GM19324 (cell line): ENCODE results near the gene PTGFRN.
"Not testable (repeated sequence)": the region's sequence is repeated elsewhere in the genome, so short reads cannot be mapped to it uniquely, and the experiment has no call there.

Source experiments
- ATAC-seq: cut with Tn5 transposase; IDR thresholded peaks from one replicate; pipeline ENCODE4 v1.9.1; 2021; ENCODE audit warnings: mild to moderate bottlenecking, moderate library complexity; ENCODE audit not compliant: unreplicated experiment, low FRiP score

The PTGFRN gene

DNA sequence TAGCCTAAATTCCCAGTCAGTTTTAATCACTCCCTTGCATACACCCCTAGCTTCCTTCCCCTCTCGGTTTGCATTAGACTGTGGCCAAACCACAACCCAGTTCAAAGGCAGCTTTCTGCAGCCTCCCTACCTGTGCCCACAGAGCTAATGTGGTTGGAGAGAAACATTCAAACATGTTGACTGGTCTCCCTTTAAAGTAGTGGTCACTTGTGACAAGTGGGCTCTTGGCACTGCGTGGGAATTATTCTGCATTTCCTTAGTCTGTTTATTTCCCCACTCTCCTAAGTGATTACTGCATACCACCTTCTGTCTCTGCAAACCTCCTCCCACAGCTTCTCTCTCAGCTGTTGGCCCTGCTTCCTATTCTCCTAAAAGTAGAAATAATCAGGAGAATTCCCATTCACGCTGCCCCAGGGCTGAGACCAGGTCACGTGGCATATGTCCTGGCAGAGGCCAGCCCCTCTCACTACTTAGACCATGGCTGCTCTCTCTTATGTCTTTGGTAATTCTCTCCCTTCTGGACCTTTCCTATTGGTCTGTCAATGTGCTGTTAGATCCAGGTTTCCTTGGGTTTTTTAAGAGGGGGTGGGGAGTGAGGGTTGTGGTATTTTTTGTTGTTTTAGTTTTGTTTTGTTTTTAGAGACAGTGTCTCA, 53.4 kb downstream of the PTGFRN start:
- no peak for ATAC-seq

DNA sequence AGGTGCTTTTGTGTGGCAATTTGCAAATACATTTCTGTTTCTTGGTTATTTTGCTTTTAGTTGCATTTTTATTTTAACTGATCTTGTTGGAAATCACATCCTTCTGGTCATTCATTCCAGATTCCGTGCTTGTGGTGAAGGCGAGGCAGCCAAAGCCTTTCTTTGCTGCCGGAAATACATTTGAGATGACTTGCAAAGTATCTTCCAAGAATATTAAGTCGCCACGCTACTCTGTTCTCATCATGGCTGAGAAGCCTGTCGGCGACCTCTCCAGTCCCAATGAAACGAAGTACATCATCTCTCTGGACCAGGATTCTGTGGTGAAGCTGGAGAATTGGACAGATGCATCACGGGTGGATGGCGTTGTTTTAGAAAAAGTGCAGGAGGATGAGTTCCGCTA, 57.1 kb downstream of the PTGFRN start:
- ATAC-seq: no peak

- no peak for ATAC-seq
Measured at GRCh38 chr1:116968724-116969123, 59.0 kb downstream of the PTGFRN start.

GRCh38 chr1:116971258-116971860, 61.6 kb downstream of the PTGFRN start:
- no peak for ATAC-seq

DNA sequence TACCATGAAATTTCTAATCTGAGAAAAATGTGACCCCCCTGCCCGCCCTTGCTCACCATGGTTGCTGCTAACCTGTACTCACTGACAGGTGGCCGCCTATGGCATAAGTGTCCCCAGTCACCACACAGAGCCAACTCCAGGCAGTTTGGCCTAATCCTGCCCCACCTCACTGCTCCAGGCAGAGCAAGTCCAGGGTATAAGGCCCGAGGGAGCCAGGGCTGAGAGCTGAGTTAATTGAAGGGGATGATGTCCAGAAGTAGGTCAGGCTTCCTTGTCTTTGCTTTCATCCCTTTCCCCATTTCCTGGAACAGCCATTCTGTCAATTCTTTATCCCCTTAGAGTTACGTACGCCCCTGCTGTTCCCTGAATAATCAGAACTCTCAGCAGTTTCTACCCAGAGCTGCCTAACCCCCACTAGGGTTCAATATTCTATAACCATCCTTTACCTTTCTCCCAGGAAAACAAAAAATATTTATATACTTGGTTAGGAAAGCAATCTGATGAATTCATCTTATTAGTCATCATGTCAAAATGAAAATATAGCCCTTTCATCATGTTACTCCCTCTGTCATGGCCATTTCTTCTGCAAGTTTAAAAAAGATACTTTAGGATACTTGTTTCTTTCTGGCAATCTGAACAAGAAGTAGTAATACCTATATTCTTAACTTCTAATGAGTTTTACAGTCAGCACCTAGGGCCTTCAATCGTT, 62.4 kb downstream of the PTGFRN start:
- ATAC-seq: no peak

GRCh38 chr1:116972674-116973030, 62.9 kb downstream of the PTGFRN start:
- ATAC-seq: no peak

DNA sequence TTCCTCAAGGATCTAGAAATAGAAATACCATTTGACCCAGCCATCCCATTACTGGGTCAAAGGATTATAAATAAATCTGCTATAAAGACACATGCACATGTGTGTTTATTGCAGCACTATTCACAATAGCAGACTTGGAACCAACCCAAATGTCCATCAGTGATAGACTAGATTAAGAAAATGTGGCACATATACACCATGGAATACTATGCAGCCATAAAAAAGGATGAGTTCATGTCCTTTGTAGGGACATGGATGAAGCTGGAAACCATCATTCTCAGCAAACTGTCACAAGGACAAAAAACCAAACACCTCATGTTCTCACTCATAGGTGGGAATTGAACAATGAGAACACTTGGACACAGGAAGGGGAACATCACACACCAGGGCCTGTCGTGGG, 70.6 kb downstream of the PTGFRN start:
- not testable (repeated sequence) for ATAC-seq

- ATAC-seq: no peak
Measured at GRCh38 chr1:116981521-116982037, 71.9 kb downstream of the PTGFRN start.

DNA sequence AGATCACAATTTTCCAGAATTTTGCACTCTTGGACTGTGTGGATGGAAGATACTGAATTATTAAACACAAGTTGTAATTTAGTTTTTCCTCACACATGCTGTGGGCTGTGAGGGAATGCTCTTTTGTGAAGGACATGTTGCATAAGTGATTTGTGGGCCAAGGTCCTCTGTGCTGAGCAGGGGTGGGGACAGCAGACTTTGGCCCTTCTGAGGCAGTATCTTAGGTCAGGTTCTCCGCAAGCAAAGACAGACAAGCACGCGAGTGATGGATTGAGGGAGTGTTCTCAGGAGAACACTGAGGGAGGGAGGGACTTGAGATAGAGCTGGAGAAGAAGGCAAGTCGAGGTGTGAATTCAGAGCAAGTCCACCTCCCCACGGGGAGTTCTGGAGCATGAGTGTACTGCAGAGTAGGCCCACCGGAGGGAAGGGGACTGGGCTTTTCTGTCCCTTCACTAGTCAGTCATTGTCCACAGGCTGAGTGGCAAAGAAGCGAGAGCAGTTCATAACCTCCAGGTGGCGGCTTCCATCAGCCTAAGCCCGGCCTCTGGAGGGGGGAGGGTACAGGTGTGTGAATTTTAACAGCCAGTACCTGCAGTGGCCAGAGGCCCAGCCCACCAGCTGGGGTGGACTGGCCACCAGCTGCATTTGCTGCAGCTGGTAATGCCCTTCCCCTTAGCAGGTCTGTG, 72.7 kb downstream of the PTGFRN start:
- ATAC-seq: no peak

DNA sequence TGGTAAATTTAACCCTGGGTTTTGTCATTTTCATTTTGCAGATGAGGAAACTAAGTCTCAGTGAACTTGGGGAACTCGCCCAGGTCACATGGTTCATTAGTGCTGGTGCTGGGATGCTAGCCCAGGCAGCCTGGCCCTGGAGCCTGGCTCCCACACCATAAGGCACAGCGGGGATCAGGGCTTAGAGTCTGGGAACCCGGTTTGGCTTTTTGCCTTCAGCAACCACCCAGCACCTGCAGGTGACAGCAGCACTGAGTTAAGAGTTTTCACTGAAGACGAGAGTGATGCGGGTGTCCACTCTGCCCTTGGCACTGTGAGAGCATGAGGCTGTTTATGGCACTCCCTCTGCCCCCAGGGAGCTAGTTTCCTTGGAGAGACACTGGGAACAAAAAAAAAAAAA, 73.4 kb downstream of the PTGFRN start:
- no peak for ATAC-seq

DNA sequence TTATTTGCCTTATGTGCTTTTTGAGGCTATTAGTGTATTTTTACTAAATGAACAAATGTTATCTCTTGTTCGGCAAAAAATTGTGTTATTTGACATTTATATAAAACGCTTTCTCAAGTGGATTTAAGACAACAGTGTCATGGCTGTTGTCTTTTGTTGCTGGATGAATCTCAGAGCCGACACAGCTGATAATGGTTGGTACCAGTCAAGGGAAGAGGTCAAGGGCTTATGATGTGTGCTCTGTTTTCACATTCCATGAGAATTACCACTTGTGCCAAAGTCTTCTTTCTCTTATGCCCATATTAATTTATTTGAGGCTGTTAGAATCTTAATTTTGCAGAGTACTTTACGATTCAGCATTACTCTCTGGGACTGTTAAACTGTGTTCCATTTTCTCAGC, 74.0 kb downstream of the PTGFRN start:
- ATAC-seq: no peak

- no peak for ATAC-seq
Measured at GRCh38 chr1:116984406-116985160, 74.9 kb downstream of the PTGFRN start.

- ATAC-seq: no peak
Measured at GRCh38 chr1:116986421-116987255, 76.9 kb downstream of the PTGFRN start.

DNA sequence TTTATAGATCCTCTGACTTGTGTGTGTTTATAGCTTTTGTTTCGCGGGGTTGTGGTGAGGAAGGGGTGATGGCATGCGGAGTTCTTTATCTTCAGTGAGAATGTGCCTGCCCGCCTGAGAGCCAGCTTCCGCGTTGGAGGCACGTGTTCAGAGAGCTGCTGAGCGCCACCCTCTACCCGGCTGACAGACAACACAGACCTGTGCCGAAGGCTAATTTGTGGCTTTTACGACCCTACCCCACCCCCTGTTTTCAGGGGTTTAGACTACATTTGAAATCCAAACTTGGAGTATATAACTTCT, 77.5 kb downstream of the PTGFRN start:
- ATAC-seq: no peak

GRCh38 chr1:116988248-116988647, 78.5 kb downstream of the PTGFRN start:
- no peak for ATAC-seq

GRCh38 chr1:116988908-116989307, 79.2 kb downstream of the PTGFRN start:
- no peak for ATAC-seq

- ATAC-seq: no peak
Measured at GRCh38 chr1:116989835-116990234, 80.1 kb downstream of the PTGFRN start.

DNA sequence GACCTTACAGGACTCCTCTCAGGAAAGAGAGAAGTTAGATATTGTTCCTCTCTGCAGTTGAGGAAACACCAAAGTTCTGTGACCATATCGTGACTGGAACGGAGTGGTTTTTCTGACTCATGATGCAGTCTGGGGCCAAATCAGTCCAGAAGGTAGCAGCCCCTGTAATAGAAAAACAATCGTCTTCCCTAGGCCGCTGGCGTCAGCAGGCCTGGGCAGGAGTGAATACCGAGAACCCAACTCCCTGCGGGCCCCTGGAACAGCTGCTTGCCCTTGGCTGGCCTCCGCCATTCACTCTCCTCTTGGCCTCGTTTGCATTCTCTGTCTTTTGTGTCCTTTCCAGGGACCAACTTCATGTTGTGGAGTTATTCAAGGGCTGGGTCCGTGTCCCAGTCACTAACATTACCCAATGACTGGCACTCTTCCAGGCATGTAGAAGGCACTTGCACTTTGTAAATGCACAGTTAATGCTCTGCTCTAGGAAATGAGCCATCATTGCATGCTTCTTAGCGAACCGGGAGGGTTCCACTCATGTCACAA, 81.0 kb downstream of the PTGFRN start:
- ATAC-seq: no peak

GRCh38 chr1:116991171-116991845, 81.6 kb downstream of the PTGFRN start:
- no peak for ATAC-seq
